B cell (primary cell): ENCODE data around the gene ZNF358. TPM values are rescaled to one million over a fixed set of nuclear protein-coding genes. Genes with fewer than 3 reads are reported as not detected.
A peak's percentile ranks its signal among the peaks of the same experiment; 100 is the strongest.

ENCODE experiments used
- ATAC-seq: fragments of 200-7000 bp; cut with Tn5 transposase; one replicate; pipeline ENCODE4 v1.10.0; 2021; ENCODE audit warnings: low read depth, mild to moderate bottlenecking, moderate number of reproducible peaks, moderate library complexity
- CTCF ChIA-PET: fragments of 350-600 bp; sonication (Branson Sonifier 250); formaldehyde crosslinking; loops from one replicate; lab custom pipeline; 2021; ENCODE audit warnings: antibody characterized with exemption, inconsistent platforms; lab: Charles Lee
- POLR2A ChIA-PET: fragments of 350-600 bp; sonication (Branson Sonifier 250); formaldehyde crosslinking; loops from one replicate; lab custom pipeline; 2021; ENCODE audit warnings: antibody characterized with exemption; lab: Charles Lee
- DNase-seq: peaks from one replicate; pipeline ENCODE4 v3.0.0; 2013
- H2AFZ ChIP-seq: 2 replicates; pipeline ENCODE4 v1.6.1; 2012; ENCODE audit warnings: mild to moderate bottlenecking, low read depth, low read length; ENCODE audit not compliant: insufficient read depth, poor library complexity, severe bottlenecking
- H3K27ac ChIP-seq, 2 donors: 1 replicate in 1 of 2; 2 replicates in 1 of 2; pipeline ENCODE4 v1.5.1; 2012 to 2013; ENCODE audit warnings: low read length in 2 of 2, mild to moderate bottlenecking in 2 of 2, moderate library complexity in 1 of 2
- H3K27me3 ChIP-seq, 4 experiments: fragments of 200-600 bp in 1 of 4; sonication (generic) in 1 of 4; replicated peaks in 1 of 4; 1 replicate in 2 of 4; 2 replicates in 2 of 4; pipeline versions ENCODE4 v1.6.1 to v1.7.0; 2013 to 2016; ENCODE audit warnings: low read length in 3 of 4, mild to moderate bottlenecking in 2 of 4, mixed read lengths in 1 of 4, moderate library complexity in 1 of 4; ENCODE audit not compliant: insufficient read depth in 4 of 4, control insufficient read depth in 3 of 4; ENCODE audit errors: control extremely low read depth in 1 of 4
- H3K36me3 ChIP-seq, 2 experiments: replicated peaks in 1 of 2; 1 replicate in 1 of 2; 2 replicates in 1 of 2; pipeline versions ENCODE4 v1.6.1 to v1.7.1; 2013; ENCODE audit warnings: low read length in 1 of 2; ENCODE audit not compliant: insufficient read depth in 2 of 2, control insufficient read depth in 1 of 2; ENCODE audit errors: control extremely low read depth in 1 of 2, extremely low read depth in 1 of 2
- H3K4me1 ChIP-seq, 2 donors: fragments of 200-600 bp in 1 of 2; sonication (generic) in 1 of 2; 1 replicate in 1 of 2; 2 replicates in 1 of 2; pipeline versions ENCODE4 v1.5.1 to v1.6.1; 2013 to 2017; ENCODE audit warnings: low read length in 2 of 2; ENCODE audit not compliant: control insufficient read depth in 2 of 2, insufficient read depth in 2 of 2
- H3K4me2 ChIP-seq: replicated peaks from 2 replicates; pipeline ENCODE3; 2012; ENCODE audit warnings: mild to moderate bottlenecking, low read depth, low read length; ENCODE audit not compliant: poor library complexity, severe bottlenecking
- H3K4me3 ChIP-seq, 5 experiments: fragments of 200-600 bp in 1 of 5; sonication (generic) in 1 of 5; 1 replicate in 3 of 5; 2 replicates in 2 of 5; pipeline versions ENCODE4 v1.5.1 to v1.7.0; 2011 to 2016; ENCODE audit warnings: low read length in 4 of 5, mild to moderate bottlenecking in 4 of 5, low read depth in 2 of 5, control low read depth in 1 of 5, moderate library complexity in 1 of 5; ENCODE audit not compliant: insufficient read depth in 1 of 5; ENCODE audit errors: control extremely low read depth in 1 of 5, extremely low read depth in 1 of 5
- H3K79me2 ChIP-seq: fragments of 200-600 bp; sonication (generic); one replicate; pipeline ENCODE4 v1.6.0; 2016; ENCODE audit warnings: low read length; ENCODE audit not compliant: control insufficient read depth, insufficient read depth
- H3K9ac ChIP-seq: fragments of 200-600 bp; sonication (generic); 2 replicates; pipeline ENCODE4 v1.6.1; 2017; ENCODE audit warnings: mild to moderate bottlenecking, low read length, moderate library complexity
- H3K9me3 ChIP-seq, 3 donors: one replicate each; pipeline versions ENCODE4 v1.6.1 to v1.7.1; 2013; ENCODE audit warnings: low read length in 2 of 3; ENCODE audit not compliant: control insufficient read depth in 2 of 3, insufficient read depth in 1 of 3; ENCODE audit errors: control extremely low read depth in 1 of 3
- H4K20me1 ChIP-seq: 2 replicates; pipeline ENCODE4 v1.6.0; 2012; ENCODE audit warnings: mild to moderate bottlenecking, low read length; ENCODE audit not compliant: insufficient read depth, control insufficient read depth, poor library complexity, severe bottlenecking
- H3K27ac Mint-ChIP-seq: one replicate; pipeline ENCODE4 v1.8.0; 2021; ENCODE audit warnings: mixed read lengths
- H3K27me3 Mint-ChIP-seq: one replicate; pipeline ENCODE4 v1.8.0; 2021; ENCODE audit warnings: mixed read lengths
- H3K4me1 Mint-ChIP-seq: one replicate; pipeline ENCODE4 v1.8.0; 2021; ENCODE audit warnings: mixed read lengths
- H3K4me3 Mint-ChIP-seq: one replicate; pipeline ENCODE4 v1.8.0; 2021; ENCODE audit warnings: mixed read lengths
- H3K9me3 Mint-ChIP-seq: one replicate; pipeline ENCODE4 v1.8.0; 2022; ENCODE audit warnings: mixed read lengths; ENCODE audit not compliant: insufficient read depth
- EZH2 ChIP-seq: IDR thresholded peaks from 2 replicates; pipeline ENCODE4 v1.6.1; 2012; ENCODE audit warnings: borderline replicate concordance, low read depth, mild to moderate bottlenecking, moderate library complexity, low read length; ENCODE audit not compliant: insufficient read depth, poor library complexity, severe bottlenecking
- WGBS: methylation state at CpG from one replicate; pipeline ENCODE4 v1.1.5; 2013; ENCODE audit warnings: missing lambda C conversion rate; ENCODE audit not compliant: insufficient coverage; 5-methylcytosine and 5-hydroxymethylcytosine counted together
- intact Hi-C: fragments of 100-400 bp; cut with micrococcal nuclease; formaldehyde crosslinking; loops from one replicate; pipeline ENCODE4 v1.10.0; 2022
- polyA plus RNA-seq: library from polyadenylated mRNA; depleted of rRNA; stranded (reverse); fragments of >200 nt; gene quantifications from 2 replicates; pipeline ENCODE4 v1.2.3, GENCODE V29; 2012
- total RNA-seq, 2 donors: library from RNA; stranded (reverse); fragments of 120-200 nt in 1 of 2; gene quantifications; 1 replicate in 1 of 2; 2 replicates in 1 of 2; pipeline versions ENCODE4 v1.2.3 to v1.2.4, GENCODE V29; 2013 to 2022
- TF ChIP-seq, protein P1 (sequence below): fragments of 200-600 bp; IDR thresholded peaks from one replicate; pipeline ENCODE4 v1.8.0; 2022; ENCODE audit warnings: antibody characterized with exemption, mild to moderate bottlenecking

Gene ZNF358
- total and polyA plus RNA-seq, 2 donors (not counting 1 experiment from before 2014, with no cell fraction given) = 8.5 to 17.5 TPM

GRCh38 chr19:7486923-7487322, 29.0 kb upstream of the ZNF358 start:
- H3K4me1 Mint-ChIP-seq = peaks cover 13% of the 10 kb centered on the region
- no peaks in the 10 kb centered on the region for H3K9me3 ChIP-seq
- DNase-seq (no peak), ATAC-seq (no peak)
- H4K20me1 ChIP-seq = no peaks in the 10 kb centered on the region
- peak overlapping the region; percentile 16 for H3K4me3 Mint-ChIP-seq
- no peak overlapping the region for H3K27ac Mint-ChIP-seq
- no peak overlapping the region for H3K27ac ChIP-seq
- H3K79me2 ChIP-seq = peaks cover 5% of the 10 kb centered on the region
- H3K4me3 ChIP-seq = no peak overlapping the region
- intact Hi-C loops = no loop called here
- no peaks in the 10 kb centered on the region for H3K27me3 ChIP-seq
- ChIA-PET POLR2A (no interaction called here), CTCF (interaction anchor here (0.7 kb wide), 1 partner anchor 623 kb away, joined by 4 read pairs; no protein-coding TSS in a partner anchor)
- TF ChIP-seq, protein P1, sequence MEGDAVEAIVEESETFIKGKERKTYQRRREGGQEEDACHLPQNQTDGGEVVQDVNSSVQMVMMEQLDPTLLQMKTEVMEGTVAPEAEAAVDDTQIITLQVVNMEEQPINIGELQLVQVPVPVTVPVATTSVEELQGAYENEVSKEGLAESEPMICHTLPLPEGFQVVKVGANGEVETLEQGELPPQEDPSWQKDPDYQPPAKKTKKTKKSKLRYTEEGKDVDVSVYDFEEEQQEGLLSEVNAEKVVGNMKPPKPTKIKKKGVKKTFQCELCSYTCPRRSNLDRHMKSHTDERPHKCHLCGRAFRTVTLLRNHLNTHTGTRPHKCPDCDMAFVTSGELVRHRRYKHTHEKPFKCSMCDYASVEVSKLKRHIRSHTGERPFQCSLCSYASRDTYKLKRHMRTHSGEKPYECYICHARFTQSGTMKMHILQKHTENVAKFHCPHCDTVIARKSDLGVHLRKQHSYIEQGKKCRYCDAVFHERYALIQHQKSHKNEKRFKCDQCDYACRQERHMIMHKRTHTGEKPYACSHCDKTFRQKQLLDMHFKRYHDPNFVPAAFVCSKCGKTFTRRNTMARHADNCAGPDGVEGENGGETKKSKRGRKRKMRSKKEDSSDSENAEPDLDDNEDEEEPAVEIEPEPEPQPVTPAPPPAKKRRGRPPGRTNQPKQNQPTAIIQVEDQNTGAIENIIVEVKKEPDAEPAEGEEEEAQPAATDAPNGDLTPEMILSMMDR = no peak
- no peak for TF ChIP-seq EZH2
- H2AFZ ChIP-seq = no peak overlapping the region
- no peaks in the 10 kb centered on the region for H3K9me3 Mint-ChIP-seq
- no peaks in the 10 kb centered on the region for H3K27me3 Mint-ChIP-seq
- no peak overlapping the region for H3K4me2 ChIP-seq
- no peaks in the 10 kb centered on the region for H3K36me3 ChIP-seq
- H3K9ac ChIP-seq = no peak overlapping the region
- WGBS = 94% methylated on average over 2 of the region's 2 CpGs
- peaks cover 11 to 22% of the 10 kb centered on the region in 2 donors for H3K4me1 ChIP-seq

GRCh38 chr19:7488736-7489353, 27.1 kb upstream of the ZNF358 start, which contains the start of gene PEX11G:
Gene PEX11G, minus strand, starts transcription at chr19:7489035. Its CDS starts 25 bp downstream, at chr19:7489010.
- CTCF ChIA-PET = no interaction called here
- ATAC-seq (peak; percentile 99), DNase-seq (peak; percentile 93)
- H3K27me3 ChIP-seq = peaks cover 0 to 3% (median 0%) of the 10 kb centered on the region in 4 experiments
- Mint-ChIP-seq H3K9me3 (no peaks in the 10 kb centered on the region), H3K27ac (peak within 1 kb of the TSS; percentile 81), H3K27me3 (no peaks in the 10 kb centered on the region), H3K4me3 (peak within 1 kb of the TSS; percentile 90), H3K4me1 (peaks cover 7% of the 10 kb centered on the region)
- peak within 1 kb of the TSS; percentile 64 for H2AFZ ChIP-seq
- H3K9me3 ChIP-seq = no peaks in the 10 kb centered on the region
- H3K79me2 ChIP-seq = peaks cover 2% of the 10 kb centered on the region
- TF ChIP-seq EZH2 = no peak
- TF ChIP-seq, protein P1 = no peak
- no peaks in the 10 kb centered on the region for H3K36me3 ChIP-seq
- peak within 1 kb of the TSS; percentile 68 for H3K9ac ChIP-seq
- WGBS = 1% methylated on average over 45 of the region's 49 CpGs
- H3K4me3 ChIP-seq = peak within 1 kb of the TSS; percentile 43 to 67 (median 61)
- H3K4me1 ChIP-seq = peaks cover 5 to 14% of the 10 kb centered on the region in 2 donors
- H4K20me1 ChIP-seq = no peaks in the 10 kb centered on the region
- POLR2A ChIA-PET = no interaction called here
- peak within 1 kb of the TSS in 1 of 2 donors; percentile 67 for H3K27ac ChIP-seq
- peak within 1 kb of the TSS; percentile 80 for H3K4me2 ChIP-seq
- intact Hi-C loops = loop anchor here (1.0 to 2.0 kb wide), 3 partner anchors 16 to 46 kb away; partner anchors contain the start of genes MCOLN1 and PNPLA6
